Mesothelial cell of epicardium (in vitro differentiated cells): Measurements from ENCODE around the gene SLC9C1. TPM values are rescaled to one million over a fixed set of nuclear protein-coding genes. Genes with fewer than 3 reads are reported as not detected.

Experiments
- DNase-seq, 2 experiments: peaks; one replicate each; pipeline ENCODE4 v3.0.0; 2021; ENCODE audit warnings: low spot score in 2 of 2; ENCODE audit not compliant: unreplicated experiment in 2 of 2
- H3K27ac Mint-ChIP-seq: 2 replicates; pipeline ENCODE4 v1.8.0; 2021; ENCODE audit warnings: mixed read lengths
- H3K27me3 Mint-ChIP-seq: 2 replicates; pipeline ENCODE4 v1.8.0; 2021; ENCODE audit warnings: low read depth, mixed read lengths
- H3K36me3 Mint-ChIP-seq: 2 replicates; pipeline ENCODE4 v1.8.0; 2021; ENCODE audit warnings: mixed read lengths
- H3K4me1 Mint-ChIP-seq: 2 replicates; pipeline ENCODE4 v1.8.0; 2021; ENCODE audit warnings: mixed read lengths
- H3K4me3 Mint-ChIP-seq: 2 replicates; pipeline ENCODE4 v1.8.0; 2021; ENCODE audit warnings: mild to moderate bottlenecking, moderate library complexity, mixed read lengths
- H3K9me3 Mint-ChIP-seq: 2 replicates; pipeline ENCODE4 v1.8.0; 2021; ENCODE audit warnings: mixed read lengths
- CTCF ChIP-seq: fragments of 200-600 bp; sonication (generic); IDR thresholded peaks from one replicate; pipeline ENCODE4 v1.5.0; 2021; ENCODE audit warnings: antibody characterized with exemption; ENCODE audit not compliant: unreplicated experiment
- total RNA-seq: library from RNA; stranded (reverse); gene quantifications from 3 replicates; pipeline ENCODE4 v1.2.1, GENCODE V29; 2021

SLC9C1 gene
- total RNA-seq, 1 donor from 2014 or later = 0.69 TPM

- H3K27me3 Mint-ChIP-seq = no peaks in the 10 kb centered on the region
- H3K36me3 Mint-ChIP-seq = peaks cover 6% of the 10 kb centered on the region
- peaks cover 10% of the 10 kb centered on the region for H3K9me3 Mint-ChIP-seq
- H3K4me1 Mint-ChIP-seq = peaks cover 22% of the 10 kb centered on the region
- H3K27ac Mint-ChIP-seq = no peak overlapping the region
- TF ChIP-seq CTCF = no peak
- DNase-seq = no peak
- no peak overlapping the region for H3K4me3 Mint-ChIP-seq
Measured at GRCh38 chr3:112315791-112316190, 21.8 kb upstream of the SLC9C1 start.

GRCh38 chr3:112314649-112315048 is 20.6 kb upstream of the SLC9C1 start:
- H3K27me3 Mint-ChIP-seq = no peaks in the 10 kb centered on the region
- TF ChIP-seq CTCF = no peak
- peaks cover 12% of the 10 kb centered on the region for H3K4me1 Mint-ChIP-seq
- peaks cover 6% of the 10 kb centered on the region for H3K36me3 Mint-ChIP-seq
- no peak overlapping the region for H3K27ac Mint-ChIP-seq
- no peak overlapping the region for H3K4me3 Mint-ChIP-seq
- peaks cover 10% of the 10 kb centered on the region for H3K9me3 Mint-ChIP-seq
- no peak for DNase-seq

GRCh38 chr3:112308151-112308911 is 14.3 kb upstream of the SLC9C1 start:
- TF ChIP-seq CTCF = no peak
- Mint-ChIP-seq H3K27me3 (no peaks in the 10 kb centered on the region), H3K27ac (peak overlapping the region; percentile 86), H3K4me3 (no peak overlapping the region), H3K9me3 (no peaks in the 10 kb centered on the region), H3K4me1 (peaks cover 18% of the 10 kb centered on the region), H3K36me3 (no peaks in the 10 kb centered on the region)
- DNase-seq = no peak

GRCh38 chr3:112307557-112307956 is 13.5 kb upstream of the SLC9C1 start:
- Mint-ChIP-seq H3K4me1 (peaks cover 16% of the 10 kb centered on the region), H3K27me3 (no peaks in the 10 kb centered on the region), H3K4me3 (no peak overlapping the region), H3K27ac (peak overlapping the region; percentile 68), H3K9me3 (no peaks in the 10 kb centered on the region), H3K36me3 (no peaks in the 10 kb centered on the region)
- no peak for DNase-seq
- TF ChIP-seq CTCF = no peak

GRCh38 chr3:112306825-112307224 is 12.8 kb upstream of the SLC9C1 start:
- no peaks in the 10 kb centered on the region for H3K9me3 Mint-ChIP-seq
- H3K36me3 Mint-ChIP-seq = no peaks in the 10 kb centered on the region
- TF ChIP-seq CTCF = no peak
- no peak for DNase-seq
- no peaks in the 10 kb centered on the region for H3K27me3 Mint-ChIP-seq
- H3K4me3 Mint-ChIP-seq = no peak overlapping the region
- H3K27ac Mint-ChIP-seq = no peak overlapping the region
- peaks cover 15% of the 10 kb centered on the region for H3K4me1 Mint-ChIP-seq

GRCh38 chr3:112304611-112305010 is 10.6 kb upstream of the SLC9C1 start:
- Mint-ChIP-seq H3K36me3 (no peaks in the 10 kb centered on the region), H3K9me3 (no peaks in the 10 kb centered on the region), H3K4me3 (no peak overlapping the region), H3K27me3 (no peaks in the 10 kb centered on the region), H3K4me1 (peaks cover 20% of the 10 kb centered on the region), H3K27ac (no peak overlapping the region)
- no peak for DNase-seq
- TF ChIP-seq CTCF = peak; percentile 62
